OCI-LY1 (cell line): Measurements from ENCODE around the gene CRACDL.

Experiments used
- H2AFZ ChIP-seq: fragments of 200-600 bp; sonication (generic), shearing (Covaris generic); 2 replicates; pipeline ENCODE4 v1.6.0; 2014; ENCODE audit warnings: antibody characterized with exemption, mild to moderate bottlenecking, low read length
- H3F3A ChIP-seq: fragments of 200-600 bp; sonication (generic), shearing (Covaris generic); 2 replicates; pipeline ENCODE4 v1.6.0; 2014; ENCODE audit warnings: mild to moderate bottlenecking, antibody characterized with exemption, low read length, moderate library complexity; ENCODE audit not compliant: insufficient read depth
- H3K27ac ChIP-seq: fragments of 200-600 bp; sonication (generic); 2 replicates; pipeline ENCODE4 v1.5.1; 2014; ENCODE audit warnings: low read length, mixed run types, mild to moderate bottlenecking, low read depth; ENCODE audit not compliant: poor library complexity, severe bottlenecking
- H3K27me3 ChIP-seq: fragments of 200-600 bp; sonication (generic); 2 replicates; pipeline ENCODE4 v1.6.0; 2014; ENCODE audit warnings: antibody characterized with exemption, mild to moderate bottlenecking, low read length, moderate library complexity; ENCODE audit not compliant: insufficient read depth
- H3K36me3 ChIP-seq: fragments of 200-600 bp; sonication (generic); 2 replicates; pipeline ENCODE4 v1.6.1; 2014; ENCODE audit warnings: mild to moderate bottlenecking, antibody characterized with exemption, low read length, moderate library complexity, mixed read lengths; ENCODE audit not compliant: insufficient read depth
- H3K4me1 ChIP-seq: fragments of 200-600 bp; sonication (generic); 2 replicates; pipeline ENCODE4 v1.5.1; 2014; ENCODE audit warnings: mild to moderate bottlenecking, low read length, moderate library complexity; ENCODE audit not compliant: insufficient read depth, severe bottlenecking
- H3K4me2 ChIP-seq: fragments of 200-600 bp; sonication (generic), shearing (Covaris generic); 2 replicates; pipeline ENCODE4 v1.6.1; 2014; ENCODE audit warnings: low read length
- H3K4me3 ChIP-seq: fragments of 200-600 bp; sonication (generic); 2 replicates; pipeline ENCODE4 v1.5.1; 2014; ENCODE audit warnings: low read length, low read depth, mild to moderate bottlenecking, mixed read lengths; ENCODE audit not compliant: poor library complexity, severe bottlenecking
- H3K79me2 ChIP-seq: fragments of 200-600 bp; shearing (Covaris generic); 2 replicates; pipeline ENCODE4 v1.6.1; 2016; ENCODE audit warnings: mixed run types, low read length, mixed read lengths; ENCODE audit not compliant: insufficient read depth
- H3K9ac ChIP-seq: fragments of 200-600 bp; sonication (generic), shearing (Covaris generic); 2 replicates; pipeline ENCODE4 v1.6.1; 2014; ENCODE audit warnings: mild to moderate bottlenecking, low read length, mixed read lengths
- H3K9me2 ChIP-seq: fragments of 200-600 bp; sonication (generic), shearing (Covaris generic); 2 replicates; pipeline ENCODE4 v1.6.1; 2014; ENCODE audit warnings: low read depth, mild to moderate bottlenecking, low read length, mixed read lengths
- H3K9me3 ChIP-seq: fragments of 200-600 bp; shearing (Covaris generic); 2 replicates; pipeline ENCODE4 v1.6.1; 2014; ENCODE audit warnings: low read length, mixed read lengths
- H4K20me1 ChIP-seq: fragments of 200-600 bp; sonication (generic), shearing (Covaris generic); 2 replicates; pipeline ENCODE4 v1.6.0; 2016; ENCODE audit warnings: mild to moderate bottlenecking, low read length; ENCODE audit not compliant: insufficient read depth
- EZH2 ChIP-seq: fragments of 200-600 bp; sonication (generic), shearing (Covaris generic); IDR thresholded peaks from 2 replicates; pipeline ENCODE4 v1.8.0; 2017; ENCODE audit warnings: borderline replicate concordance, mixed run types, mild to moderate bottlenecking, antibody characterized with exemption, low read length, moderate library complexity, mixed read lengths
- TF ChIP-seq, protein P1 (sequence below): fragments of 200-600 bp; sonication (generic), shearing (Covaris generic); IDR thresholded peaks from 2 replicates; pipeline ENCODE4 v1.5.1; 2017; ENCODE audit warnings: mild to moderate bottlenecking, antibody characterized with exemption, low read length, moderate library complexity, mixed read lengths

The CRACDL gene

DNA sequence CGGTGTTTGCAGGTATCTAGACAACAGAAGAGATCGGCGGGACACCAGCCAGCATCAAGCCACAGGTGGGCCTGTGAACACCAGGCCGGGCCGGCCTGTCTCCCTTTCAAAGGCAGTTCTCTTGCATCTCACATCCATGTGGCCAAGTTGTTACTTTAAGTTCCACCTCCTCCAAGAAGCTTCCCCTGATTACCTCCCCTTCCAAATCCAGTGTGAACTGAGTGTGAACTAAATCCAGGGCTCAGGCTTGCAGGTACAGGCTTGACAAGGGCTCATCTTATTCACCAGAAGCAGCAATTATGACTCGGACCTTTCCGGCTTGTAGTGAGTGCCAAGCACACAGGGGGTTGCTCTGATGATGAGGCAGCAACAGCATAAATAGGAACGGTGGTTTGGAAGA lies 3.9 kb downstream of the CRACDL start:
- Histone ChIP-seq H3K9ac (no peak overlapping the region), H3K9me2 (no peaks in the 10 kb centered on the region), H2AFZ (no peak overlapping the region), H3K4me2 (no peak overlapping the region), H3K4me1 (no peaks in the 10 kb centered on the region), H3K9me3 (no peaks in the 10 kb centered on the region), H3K4me3 (no peak overlapping the region), H3K27me3 (0 out of 2 replicates have a peak, but pooled peaks cover 3% of the 10 kb centered on the region), H3F3A (no peaks in the 10 kb centered on the region), H3K79me2 (no peaks in the 10 kb centered on the region), H3K36me3 (no peaks in the 10 kb centered on the region), H3K27ac (no peak overlapping the region), H4K20me1 (no peaks in the 10 kb centered on the region)
- TF ChIP-seq, protein P1, sequence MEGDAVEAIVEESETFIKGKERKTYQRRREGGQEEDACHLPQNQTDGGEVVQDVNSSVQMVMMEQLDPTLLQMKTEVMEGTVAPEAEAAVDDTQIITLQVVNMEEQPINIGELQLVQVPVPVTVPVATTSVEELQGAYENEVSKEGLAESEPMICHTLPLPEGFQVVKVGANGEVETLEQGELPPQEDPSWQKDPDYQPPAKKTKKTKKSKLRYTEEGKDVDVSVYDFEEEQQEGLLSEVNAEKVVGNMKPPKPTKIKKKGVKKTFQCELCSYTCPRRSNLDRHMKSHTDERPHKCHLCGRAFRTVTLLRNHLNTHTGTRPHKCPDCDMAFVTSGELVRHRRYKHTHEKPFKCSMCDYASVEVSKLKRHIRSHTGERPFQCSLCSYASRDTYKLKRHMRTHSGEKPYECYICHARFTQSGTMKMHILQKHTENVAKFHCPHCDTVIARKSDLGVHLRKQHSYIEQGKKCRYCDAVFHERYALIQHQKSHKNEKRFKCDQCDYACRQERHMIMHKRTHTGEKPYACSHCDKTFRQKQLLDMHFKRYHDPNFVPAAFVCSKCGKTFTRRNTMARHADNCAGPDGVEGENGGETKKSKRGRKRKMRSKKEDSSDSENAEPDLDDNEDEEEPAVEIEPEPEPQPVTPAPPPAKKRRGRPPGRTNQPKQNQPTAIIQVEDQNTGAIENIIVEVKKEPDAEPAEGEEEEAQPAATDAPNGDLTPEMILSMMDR: no peak
- TF ChIP-seq EZH2: no peak

DNA sequence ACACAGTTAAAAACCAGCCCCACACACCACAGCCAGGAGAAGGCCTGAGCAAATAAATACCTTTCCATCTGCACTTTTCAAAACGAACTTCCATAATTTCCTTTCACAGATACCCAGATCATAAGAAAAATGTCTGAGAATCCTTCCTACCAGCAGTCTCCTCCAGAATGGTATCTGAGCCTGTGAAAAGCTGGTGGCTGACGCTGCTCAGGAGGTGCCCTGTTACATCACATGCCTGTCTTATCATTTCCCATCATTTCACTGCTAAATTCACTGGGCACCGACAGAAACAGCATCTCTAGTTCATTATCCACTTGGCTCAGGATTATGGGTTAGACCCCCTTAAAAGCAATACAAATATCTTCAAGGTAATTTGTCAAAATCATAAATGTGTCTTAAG lies 4.4 kb downstream of the CRACDL start:
- Histone ChIP-seq H3K79me2 (no peaks in the 10 kb centered on the region), H3K4me2 (no peak overlapping the region), H3K4me1 (no peaks in the 10 kb centered on the region), H2AFZ (no peak overlapping the region), H3K27ac (no peak overlapping the region), H3K9ac (no peak overlapping the region), H3K27me3 (0 out of 2 replicates have a peak, but pooled peaks cover 3% of the 10 kb centered on the region), H3K9me3 (no peaks in the 10 kb centered on the region), H4K20me1 (no peaks in the 10 kb centered on the region), H3K36me3 (no peaks in the 10 kb centered on the region), H3K9me2 (no peaks in the 10 kb centered on the region), H3K4me3 (no peak overlapping the region), H3F3A (no peaks in the 10 kb centered on the region)
- TF ChIP-seq, protein P1: no peak
- no peak for TF ChIP-seq EZH2

DNA sequence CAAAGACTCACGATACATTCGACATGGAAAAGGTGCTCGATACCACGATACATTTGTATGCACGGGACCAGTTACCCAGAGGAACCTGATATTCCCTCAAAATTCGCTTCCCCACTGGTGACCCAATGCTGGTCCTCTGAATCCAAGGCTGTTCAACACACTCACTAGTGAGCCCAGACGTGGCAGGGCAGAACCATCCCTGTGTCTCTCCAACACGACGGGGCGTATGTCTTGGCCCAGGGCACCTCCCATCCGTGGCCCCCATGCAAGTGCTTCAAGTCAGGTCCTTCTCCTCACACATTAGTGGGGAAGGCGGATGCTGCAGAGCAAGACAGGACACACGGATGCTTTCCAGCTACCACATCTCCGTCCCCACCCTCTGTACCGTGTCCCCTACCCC lies 6.1 kb downstream of the CRACDL start:
- Histone ChIP-seq H3K27ac (no peak overlapping the region), H3K79me2 (no peaks in the 10 kb centered on the region), H3K9ac (no peak overlapping the region), H3K4me1 (no peaks in the 10 kb centered on the region), H2AFZ (no peak overlapping the region), H4K20me1 (no peaks in the 10 kb centered on the region), H3K36me3 (no peaks in the 10 kb centered on the region), H3K4me2 (no peak overlapping the region), H3K27me3 (0 out of 2 replicates have a peak, but pooled peaks cover 3% of the 10 kb centered on the region), H3K9me2 (no peaks in the 10 kb centered on the region), H3K4me3 (no peak overlapping the region), H3F3A (no peaks in the 10 kb centered on the region), H3K9me3 (no peaks in the 10 kb centered on the region)
- TF ChIP-seq, protein P1: no peak
- TF ChIP-seq EZH2: no peak
